A549 treated with CORT108297 at 1 μM for 4 hours (cell line): Measurements from ENCODE around the gene OGFOD3. TPM values are rescaled to one million over a fixed set of nuclear protein-coding genes. Genes with fewer than 3 reads are reported as not detected.

Source experiments
- total RNA-seq: library from RNA; stranded (reverse); fragments of 200-300 nt; extraction: Qiagen RNA extraction; gene quantifications from 5 replicates; pipeline ENCODE4 v1.2.3, GENCODE V29; 2022

OGFOD3 gene
- total RNA-seq = 18.4 to 26.2 TPM (median 24.7 TPM) in 5 replicates

GRCh38 chr17:82418001-82418986 lies at the start of gene OGFOD3, which contains the start of gene HEXD:
TSS of gene OGFOD3 (minus strand) at chr17:82418586. CDS start at chr17:82418485, 101 bp downstream.
TSS of gene HEXD (plus strand) at chr17:82418347. CDS start at chr17:82419800, 1,453 bp downstream.

GRCh38 chr17:82458179-82458884 lies 39.9 kb upstream of the OGFOD3 start, which contains the start of gene NARF:
TSS of gene NARF (plus strand) at chr17:82458741. CDS start at chr17:82458804, 63 bp downstream.

GRCh38 chr17:82450357-82451106 lies 32.1 kb upstream of the OGFOD3 start, which contains the start of gene CYBC1:
TSS of gene CYBC1 (minus strand) at chr17:82450752. CDS start at chr17:82449254, 1,498 bp downstream.

GRCh38 chr17:82371333-82372248 lies 46.8 kb downstream of the OGFOD3 start, which contains the start of gene UTS2R:
TSS of gene UTS2R (plus strand) at chr17:82371765. CDS start at chr17:82374325, 2,560 bp downstream.

GRCh38 chr17:82358465-82359350 lies 59.7 kb downstream of the OGFOD3 start, which contains the start of gene TEX19:
TSS of gene TEX19 (plus strand) at chr17:82359247. CDS start at chr17:82362151, 2,904 bp downstream.

Other genes starting within 250 kb of the OGFOD3 start
- 17.5 to 27.8 TPM (median 25.5 TPM) in 5 replicates for gene CCDC57, start 205.7 kb downstream of the OGFOD3 start, total RNA-seq
- 102 to 140 TPM (median 132 TPM) in 5 replicates for gene SLC16A3, start 189.5 kb downstream of the OGFOD3 start, total RNA-seq
- 163 to 200 TPM (median 196 TPM) in 5 replicates for gene CSNK1D, start 144.9 kb downstream of the OGFOD3 start, total RNA-seq
- gene CD7, start 101.0 kb downstream of the OGFOD3 start, total RNA-seq = 0.05 to 0.15 TPM (median 0.10 TPM) in 4 of 5 replicates, not detected in the other
- gene SECTM1, start 84.8 kb downstream of the OGFOD3 start, total RNA-seq = 1.1 to 2.6 TPM (median 2.0 TPM) in 5 replicates
- 0.30 to 0.60 TPM (median 0.44 TPM) in 5 replicates for gene TEX19, start 59.3 kb downstream of the OGFOD3 start, total RNA-seq
- gene UTS2R, start 46.8 kb downstream of the OGFOD3 start, total RNA-seq = not detected in 5 replicates
- 10.6 to 15.3 TPM (median 14.5 TPM) in 5 replicates for gene HEXD, start 239 bp downstream of the OGFOD3 start, total RNA-seq
- 52.3 to 65.9 TPM (median 59.4 TPM) in 5 replicates for gene CYBC1, start 32.2 kb upstream of the OGFOD3 start, total RNA-seq
- gene NARF, start 40.2 kb upstream of the OGFOD3 start, total RNA-seq = 48.7 to 62.7 TPM (median 55.6 TPM) in 5 replicates
- 45.4 to 56.4 TPM (median 51.6 TPM) in 5 replicates for gene FOXK2, start 101.1 kb upstream of the OGFOD3 start, total RNA-seq
- gene WDR45B, start 229.9 kb upstream of the OGFOD3 start, total RNA-seq = 93.5 to 99.6 TPM (median 95.6 TPM) in 5 replicates